K562 (cell line): ENCODE measurements around the gene SPHK2. TPM values are rescaled to one million over a fixed set of nuclear protein-coding genes. Genes with fewer than 3 reads are reported as not detected.

Experiments used
- ARNT ChIP-seq, 2 experiments: fragments of 450-650 bp; IDR thresholded peaks; 2 replicates each; pipeline ENCODE4 v1.6.1; 2016; ENCODE audit warnings: mild to moderate bottlenecking in 1 of 2
- ASH1L ChIP-seq: fragments of 450-650 bp; IDR thresholded peaks from 2 replicates; pipeline ENCODE4 v1.6.1; 2018; ENCODE audit warnings: borderline replicate concordance, mild to moderate bottlenecking, low read depth; ENCODE audit not compliant: partially characterized antibody
- ATF7 ChIP-seq: fragments of 450-650 bp; IDR thresholded peaks from 2 replicates; pipeline ENCODE4 v1.7.1; 2014; ENCODE audit warnings: mild to moderate bottlenecking, moderate library complexity
- CEBPB ChIP-seq: fragments of 450-650 bp; IDR thresholded peaks from 2 replicates; pipeline ENCODE4 v1.6.1; 2016; ENCODE audit warnings: missing genetic modification characterization, missing compliant biosample characterization
- ELK1 ChIP-seq: sonication (generic); formaldehyde crosslinking; IDR thresholded peaks from 2 replicates; pipeline ENCODE4 v1.8.1; 2022; ENCODE audit warnings: missing genetic modification reagents
- FIP1L1 ChIP-seq: fragments of 200-400 bp; formaldehyde crosslinking; IDR thresholded peaks from 2 replicates; pipeline ENCODE4 v1.6.1; 2018; ENCODE audit warnings: mild to moderate bottlenecking, low read depth, low read length; ENCODE audit not compliant: poor library complexity, severe bottlenecking
- FOXJ2 ChIP-seq: fragments of 200-800 bp; sonication (Bioruptor generic); IDR thresholded peaks from 2 replicates; pipeline ENCODE4 v1.6.1; 2016; ENCODE audit warnings: missing genetic modification characterization, missing compliant biosample characterization
- GMEB1 ChIP-seq: fragments of 250-450 bp; sonication (Bioruptor Pico); IDR thresholded peaks from 2 replicates; pipeline ENCODE4 v1.4.0; 2020; ENCODE audit warnings: mild to moderate bottlenecking
- KDM5B ChIP-seq: fragments of 200-600 bp; sonication (generic); IDR thresholded peaks from 2 replicates; pipeline ENCODE4 v1.6.1; 2012; ENCODE audit warnings: low read depth, mild to moderate bottlenecking, moderate library complexity, low read length, control low read depth, inconsistent platforms; ENCODE audit not compliant: insufficient replicate concordance
- LEF1 ChIP-seq: fragments of 450-650 bp; IDR thresholded peaks from 2 replicates; pipeline ENCODE4 v1.6.1; 2016; ENCODE audit warnings: mild to moderate bottlenecking
- MEF2A ChIP-seq: IDR thresholded peaks from 2 replicates; pipeline ENCODE4 v1.6.1; 2011; ENCODE audit warnings: low read depth, mild to moderate bottlenecking, low read length, moderate library complexity; ENCODE audit not compliant: control insufficient read depth
- NR2F6 ChIP-seq: fragments of 450-650 bp; formaldehyde crosslinking; IDR thresholded peaks from 2 replicates; pipeline ENCODE4 v1.4.0; 2020; ENCODE audit warnings: mild to moderate bottlenecking
- POLR2A ChIP-seq: fragments of 450-650 bp; conservative IDR thresholded peaks from 2 replicates; pipeline ENCODE4 v1.6.1; 2016
- RBM22 ChIP-seq: fragments of 200-400 bp; formaldehyde crosslinking; IDR thresholded peaks from 2 replicates; pipeline ENCODE4 v1.6.1; 2018; ENCODE audit warnings: low read length, low read depth; ENCODE audit not compliant: poor library complexity, severe bottlenecking
- SREBF2 ChIP-seq: sonication (generic); formaldehyde crosslinking; IDR thresholded peaks from 2 replicates; pipeline ENCODE4 v1.4.0; 2020; ENCODE audit warnings: mild to moderate bottlenecking, missing genetic modification reagents
- TAF7 ChIP-seq: fragments of 450-650 bp; IDR thresholded peaks from 2 replicates; pipeline ENCODE4 v1.6.1; 2016; ENCODE audit warnings: missing genetic modification characterization, missing compliant biosample characterization
- TCF7L2 ChIP-seq: fragments of 150-350 bp; IDR thresholded peaks from 2 replicates; pipeline ENCODE4 v1.6.1; 2016; ENCODE audit warnings: low read depth, mild to moderate bottlenecking, low read length, moderate library complexity
- TEAD4 ChIP-seq, 2 experiments: sonication (generic) in 1 of 2; formaldehyde crosslinking in 1 of 2; IDR thresholded peaks; 2 replicates each; pipeline versions ENCODE4 v1.6.1 to v1.8.0; 2012 to 2022; ENCODE audit warnings: borderline replicate concordance in 1 of 2, inconsistent platforms in 1 of 2, low read length in 1 of 2, mild to moderate bottlenecking in 1 of 2, missing genetic modification reagents in 1 of 2
- ZBTB12 ChIP-seq: fragments of 250-450 bp; sonication (Bioruptor Pico); IDR thresholded peaks from 2 replicates; pipeline ENCODE4 v1.4.0; 2020
- ZBTB43 ChIP-seq: sonication (generic); formaldehyde crosslinking; IDR thresholded peaks from 2 replicates; pipeline ENCODE4 v1.8.0; 2023; ENCODE audit warnings: mild to moderate bottlenecking, missing genetic modification reagents
- ZNF384 ChIP-seq: IDR thresholded peaks from 2 replicates; pipeline ENCODE4 v1.6.1; 2012; ENCODE audit warnings: low read depth, low read length, improper control_type of control experiment
- ZNF589 ChIP-seq: fragments of 200-800 bp; sonication (Bioruptor generic); IDR thresholded peaks from 2 replicates; pipeline ENCODE4 v1.6.1; 2016; ENCODE audit warnings: low read depth, missing genetic modification characterization, missing compliant biosample characterization
- ZNF780A ChIP-seq: fragments of 250-450 bp; sonication (Bioruptor Pico); IDR thresholded peaks from 2 replicates; pipeline ENCODE4 v1.5.0; 2021; ENCODE audit warnings: mild to moderate bottlenecking
- polyA plus RNA-seq, 8 experiments: library from polyadenylated mRNA; depleted of rRNA in 4 of 8; stranded (reverse) in 5 of 8; unstranded in 3 of 8; fragments of >200 nt; fragmentation: Nextera tagmentation in 2 of 8; fragmentation: Illumina TruSeq in 1 of 8; extraction: Ambion mirVana in 2 of 8; extraction: Trizol in 1 of 8; gene quantifications; 2 replicates each; pipeline versions ENCODE4 v1.2.1 to v1.2.3, GENCODE V29; 2011 to 2014; ENCODE audit warnings: inconsistent platforms in 1 of 8, missing spikeins in 1 of 8
- total RNA-seq, 7 experiments: library from RNA; depleted of rRNA in 6 of 7; stranded (reverse); fragments of >200 nt in 6 of 7; fragmentation: Illumina TruSeq in 2 of 7; extraction: Trizol in 2 of 7; gene quantifications; 2 replicates each; pipeline versions ENCODE4 v1.2.1 to v1.2.3, GENCODE V29; 2011 to 2021; ENCODE audit warnings: low replicate concordance in 1 of 7

The SPHK2 gene
- total and polyA plus RNA-seq, 9 of the 15 experiments (the other 6 are each of a cell fraction or from before 2014, with no cell fraction given), result 0.10 to 15.2 (median 2.9) TPM

- TF ChIP-seq FIP1L1 (no peak), NR2F6 (CRISPR knock-in tag) (no peak), ARNT (IDR thresholded peaks at IDR 0.05) (peak; percentile 23 to 56; a peak in 1 of 4 replicates), KDM5B (no peak), ZNF589 (0 out of 2 replicates have a peak, but pooled peaks have one; percentile 66), TCF7L2 (no peak), ZBTB43 (CRISPR knock-in tag) (no peak), POLR2A (peak; percentile 51; the same call in 1 of the 2 replicates), ZNF780A (CRISPR knock-in tag) (no peak), LEF1 (peak; percentile 43; the same call in 1 of the 2 replicates), ELK1 (no peak), ZBTB12 (CRISPR knock-in tag) (no peak), TAF7 (tag) (peak; percentile 40; the same call in 1 of the 2 replicates), FOXJ2 (no peak), ASH1L (peak; percentile 28), ZNF384 (no peak), MEF2A (no peak), CEBPB (peak; percentile 44; the same call in 1 of the 2 replicates), RBM22 (no peak), GMEB1 (CRISPR knock-in tag) (no peak), SREBF2 (CRISPR knock-in tag) (no peak), TEAD4 (IDR thresholded peaks at IDR 0.05; ENCODE audit: low read length) (no peak), TEAD4 (CRISPR knock-in tag; IDR thresholded peaks at IDR 0.05; ENCODE audit: borderline replicate concordance) (no peak), ATF7 (no peak)
These were observed 4.3 kb downstream of the SPHK2 start (continued) for GRCh38 chr19:48623556-48624066.
